Activated CD8-positive, alpha-beta memory T cell treated with anti-CD3 and anti-CD28 coated beads, Interleukin-2, amount 10 ng/mL, durations not matched to agents 7 days and 5 days (primary cell): ENCODE measurements around the gene IGFALS. TPM values are rescaled to one million over a fixed set of nuclear protein-coding genes. Genes with fewer than 3 reads are reported as not detected.

Experiments
- ATAC-seq: fragments of 150-1000 bp; cut with Tn5 transposase; one replicate; pipeline ENCODE4 v1.10.0; 2021; ENCODE audit warnings: moderate library complexity
- CTCF ChIA-PET: fragments of 350-600 bp; sonication (Branson Sonifier 250); formaldehyde crosslinking; loops from one replicate; lab custom pipeline; 2021; ENCODE audit warnings: antibody characterized with exemption; lab: Charles Lee
- DNase-seq: peaks from one replicate; pipeline ENCODE4 v3.0.0-alpha.2; 2020
- H3K27ac Mint-ChIP-seq: one replicate; pipeline ENCODE4 v1.8.0; 2021; ENCODE audit warnings: mild to moderate bottlenecking, mixed read lengths
- H3K27me3 Mint-ChIP-seq: one replicate; pipeline ENCODE4 v1.8.0; 2021; ENCODE audit warnings: mixed read lengths
- H3K36me3 Mint-ChIP-seq: one replicate; pipeline ENCODE4 v1.8.0; 2021; ENCODE audit warnings: mild to moderate bottlenecking, mixed read lengths
- H3K4me1 Mint-ChIP-seq: one replicate; pipeline ENCODE4 v1.8.0; 2021; ENCODE audit warnings: mixed read lengths
- H3K4me3 Mint-ChIP-seq: one replicate; pipeline ENCODE4 v1.8.0; 2021; ENCODE audit warnings: mild to moderate bottlenecking, moderate library complexity, mixed read lengths
- H3K9me3 Mint-ChIP-seq: one replicate; pipeline ENCODE4 v1.8.0; 2022; ENCODE audit warnings: low read depth, mixed read lengths
- total RNA-seq, 2 experiments: library from RNA; stranded (reverse); gene quantifications; one replicate each; pipeline ENCODE4 v1.2.3, GENCODE V29; 2021

Gene IGFALS
- not detected for total RNA-seq

DNA sequence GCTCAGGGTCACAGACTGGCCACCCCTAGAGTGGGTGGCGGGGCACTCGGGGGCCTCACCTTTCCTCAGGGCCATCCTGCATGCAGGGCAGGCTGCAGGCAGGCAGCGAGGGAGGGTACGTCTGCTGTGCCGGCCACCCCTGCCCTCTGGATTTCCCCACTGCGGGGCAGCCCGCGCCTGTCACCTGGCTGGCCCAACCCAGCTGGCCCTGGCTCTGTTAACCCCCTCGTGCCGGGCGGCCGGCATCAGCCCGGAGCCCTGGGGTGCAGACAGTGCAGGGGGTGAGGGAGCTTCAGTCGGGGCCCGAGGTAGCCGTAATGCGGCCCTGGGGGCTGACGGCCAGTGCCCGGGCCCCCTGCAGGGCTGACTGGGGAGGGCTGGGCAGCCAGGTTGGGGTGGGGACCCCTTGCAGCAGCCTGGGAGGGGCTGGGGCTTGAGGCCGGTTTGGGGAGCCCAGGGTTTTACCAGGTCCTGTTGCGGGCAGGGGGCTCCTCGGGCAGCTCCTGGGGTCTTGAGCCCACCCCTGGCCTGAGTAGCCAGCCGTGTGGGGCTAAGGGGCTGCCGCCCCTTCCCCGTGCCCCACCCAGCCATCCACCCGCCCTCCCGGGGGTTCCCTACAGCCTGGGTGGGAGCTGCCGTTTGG, at the start of gene IGFALS:
IGFALS (minus strand) TSS at position 128 of the 643 bp plus-strand sequence; CDS start at position 75, 53 bp downstream.
- no peaks in the 10 kb centered on the region for H3K27me3 Mint-ChIP-seq
- CTCF ChIA-PET = no interaction called here
- H3K27ac Mint-ChIP-seq = no peak within 1 kb of the TSS
- H3K4me3 Mint-ChIP-seq = no peak within 1 kb of the TSS
- H3K9me3 Mint-ChIP-seq = peaks cover 3% of the 10 kb centered on the region
- no peaks in the 10 kb centered on the region for H3K4me1 Mint-ChIP-seq
- peaks cover 2% of the 10 kb centered on the region for H3K36me3 Mint-ChIP-seq
- ATAC-seq (no peak), DNase-seq (no peak)

DNA sequence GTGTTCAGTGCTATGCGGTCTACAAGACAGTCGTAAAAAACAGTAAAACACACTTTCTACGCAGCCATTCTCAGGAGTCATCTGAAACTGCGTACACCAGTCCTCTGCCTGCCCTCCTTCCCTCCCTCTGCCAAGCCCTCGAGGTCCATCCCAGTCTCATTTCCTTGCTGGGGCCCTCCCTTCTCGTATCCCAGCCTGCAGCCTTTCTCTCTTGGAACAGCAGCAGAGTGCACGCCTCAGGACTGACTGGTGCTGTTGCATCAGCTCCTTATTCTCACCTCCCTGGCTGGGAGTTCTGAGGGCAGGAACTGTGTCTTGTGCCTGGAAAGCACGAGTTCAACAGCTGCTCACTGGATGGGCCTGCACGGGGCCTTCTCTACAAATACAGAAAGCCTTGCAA, 46.0 kb upstream of the IGFALS start:
- Mint-ChIP-seq H3K27me3 (no peaks in the 10 kb centered on the region), H3K4me3 (no peak overlapping the region), H3K36me3 (no peaks in the 10 kb centered on the region), H3K27ac (no peak overlapping the region), H3K9me3 (no peaks in the 10 kb centered on the region), H3K4me1 (peaks cover 1% of the 10 kb centered on the region)
- CTCF ChIA-PET = no interaction called here
- no peak for ATAC-seq
- no peak for DNase-seq

DNA sequence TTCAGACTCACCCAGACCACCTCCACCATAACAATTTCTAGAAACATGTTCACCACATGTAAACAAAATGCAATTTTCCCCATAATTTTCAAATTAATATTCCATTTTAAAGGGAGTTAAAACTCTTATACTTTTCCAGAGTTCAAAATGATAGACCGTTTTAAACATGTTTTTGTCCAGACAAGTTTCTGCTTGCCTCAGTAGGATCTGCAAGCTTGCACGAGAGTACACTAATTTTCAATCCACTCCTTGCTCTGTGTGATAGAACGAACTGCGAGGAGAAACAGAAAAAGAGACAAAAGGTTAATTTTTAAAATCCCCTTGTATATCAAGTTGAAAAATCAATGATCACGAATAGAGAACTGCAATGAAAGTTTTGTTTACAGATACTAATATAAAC, 40.6 kb upstream of the IGFALS start:
- H3K4me3 Mint-ChIP-seq = no peak overlapping the region
- CTCF ChIA-PET = interaction anchor here (2.6 kb wide), 1 partner anchor 95 kb away, joined by 6 read pairs; no protein-coding TSS in a partner anchor
- DNase-seq (no peak), ATAC-seq (no peak)
- H3K27me3 Mint-ChIP-seq = no peaks in the 10 kb centered on the region
- H3K36me3 Mint-ChIP-seq = no peaks in the 10 kb centered on the region
- H3K27ac Mint-ChIP-seq = no peak overlapping the region
- no peaks in the 10 kb centered on the region for H3K9me3 Mint-ChIP-seq
- peaks cover 9% of the 10 kb centered on the region for H3K4me1 Mint-ChIP-seq

DNA sequence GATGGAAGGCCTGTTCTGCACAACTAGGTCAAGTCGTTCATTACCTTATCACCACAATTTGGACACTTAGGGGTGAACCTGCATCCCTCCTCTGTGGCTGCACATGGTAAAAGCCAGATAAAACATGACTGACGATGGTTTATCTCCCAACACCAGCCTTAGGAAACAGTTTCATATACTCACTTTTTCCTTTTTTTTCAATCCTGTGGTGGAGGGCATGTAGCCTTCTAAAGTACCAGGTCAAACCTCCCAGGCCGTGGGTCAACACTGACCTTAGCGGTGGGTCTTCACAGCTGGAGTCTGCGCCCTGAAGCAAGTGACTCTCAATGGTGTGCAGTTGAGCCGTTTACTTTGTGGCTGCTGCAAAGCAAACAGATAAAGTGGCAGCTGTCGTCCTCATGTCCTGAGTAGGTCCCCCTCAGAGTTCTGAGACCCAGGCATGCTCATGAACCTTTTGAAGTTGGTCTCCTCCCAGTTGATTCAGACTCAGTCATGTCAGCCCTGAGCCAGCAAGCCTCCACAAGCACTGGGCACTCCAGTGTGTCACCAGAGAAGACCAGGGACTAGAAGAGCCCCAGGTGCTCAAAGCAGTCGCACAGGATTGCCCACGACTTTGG, 39.4 kb upstream of the IGFALS start:
- no peak for DNase-seq
- no peak for ATAC-seq
- Mint-ChIP-seq H3K4me1 (peaks cover 18% of the 10 kb centered on the region), H3K4me3 (no peak overlapping the region), H3K27ac (no peak overlapping the region), H3K27me3 (no peaks in the 10 kb centered on the region), H3K36me3 (no peaks in the 10 kb centered on the region), H3K9me3 (no peaks in the 10 kb centered on the region)
- CTCF ChIA-PET = interaction anchor here (2.6 kb wide), 1 partner anchor 97 kb away, joined by 6 read pairs; no protein-coding TSS in a partner anchor

DNA sequence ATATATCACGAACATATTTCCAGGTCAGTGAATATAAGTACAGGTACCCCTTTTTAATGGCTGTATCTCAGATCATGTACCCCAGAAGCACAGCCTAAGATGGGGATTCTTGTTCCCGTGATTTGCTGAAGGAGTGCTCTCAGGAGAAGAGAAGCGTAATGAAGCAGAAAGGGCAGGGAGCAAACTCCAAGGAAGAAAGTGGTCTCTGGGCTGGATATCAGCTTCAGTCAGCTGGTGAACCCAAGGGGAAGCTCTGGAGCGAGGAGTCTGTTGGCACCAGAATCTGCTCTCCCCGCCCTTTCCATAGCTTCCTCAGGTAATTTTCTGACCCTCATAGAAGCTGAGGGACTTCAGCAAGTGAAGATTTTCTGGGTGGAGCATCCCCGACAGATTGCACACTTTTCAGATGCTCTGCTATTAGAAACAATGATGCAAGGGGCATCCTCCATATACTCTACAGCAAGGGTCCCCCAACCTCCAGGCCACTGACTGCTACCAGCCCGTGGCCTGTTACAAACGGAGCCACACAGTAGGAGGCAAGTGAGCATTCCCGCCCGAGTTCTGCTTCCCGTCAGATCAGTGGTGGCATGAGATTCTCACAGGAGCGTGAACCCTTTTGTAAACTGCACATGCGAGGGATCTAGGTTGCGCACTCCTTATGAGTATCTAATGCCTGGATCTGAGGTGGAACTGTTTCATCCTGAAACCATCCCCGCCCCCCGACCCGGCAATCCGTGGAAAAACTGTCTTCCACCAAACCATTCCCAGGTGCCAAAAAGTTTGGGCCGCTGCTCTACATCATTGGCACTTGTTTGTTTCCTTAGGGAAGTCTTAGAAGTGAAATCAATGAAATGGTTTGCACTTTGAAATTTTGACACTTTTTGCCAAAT, 37.9 kb upstream of the IGFALS start:
- Mint-ChIP-seq H3K27ac (no peak overlapping the region), H3K36me3 (no peaks in the 10 kb centered on the region), H3K27me3 (no peaks in the 10 kb centered on the region), H3K4me3 (no peak overlapping the region), H3K9me3 (no peaks in the 10 kb centered on the region), H3K4me1 (peaks cover 24% of the 10 kb centered on the region)
- DNase-seq = no peak
- ATAC-seq = no peak
- CTCF ChIA-PET = no interaction called here

DNA sequence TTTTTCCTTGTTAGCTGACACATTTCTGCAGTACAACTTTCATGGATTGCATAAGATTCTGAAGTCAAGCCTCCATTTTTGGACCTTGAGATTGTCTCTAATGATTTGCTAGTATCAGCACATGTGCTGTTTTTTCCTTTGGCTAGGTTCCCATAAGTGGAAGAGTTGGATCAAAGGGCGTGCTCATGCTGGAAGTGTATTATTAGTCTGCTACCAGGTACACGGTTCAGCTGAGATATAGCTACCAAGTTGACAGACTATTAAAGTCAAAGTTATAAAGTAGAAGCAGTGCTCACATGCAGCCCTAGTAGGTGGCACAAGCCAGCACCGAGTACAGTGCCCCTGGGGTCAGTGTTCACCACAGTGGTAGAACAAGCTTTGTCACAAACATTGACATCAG, 36.7 kb upstream of the IGFALS start:
- DNase-seq = no peak
- H3K27ac Mint-ChIP-seq = no peak overlapping the region
- CTCF ChIA-PET = no interaction called here
- no peaks in the 10 kb centered on the region for H3K9me3 Mint-ChIP-seq
- no peaks in the 10 kb centered on the region for H3K36me3 Mint-ChIP-seq
- peaks cover 31% of the 10 kb centered on the region for H3K4me1 Mint-ChIP-seq
- ATAC-seq = no peak
- H3K4me3 Mint-ChIP-seq = no peak overlapping the region
- H3K27me3 Mint-ChIP-seq = no peaks in the 10 kb centered on the region

DNA sequence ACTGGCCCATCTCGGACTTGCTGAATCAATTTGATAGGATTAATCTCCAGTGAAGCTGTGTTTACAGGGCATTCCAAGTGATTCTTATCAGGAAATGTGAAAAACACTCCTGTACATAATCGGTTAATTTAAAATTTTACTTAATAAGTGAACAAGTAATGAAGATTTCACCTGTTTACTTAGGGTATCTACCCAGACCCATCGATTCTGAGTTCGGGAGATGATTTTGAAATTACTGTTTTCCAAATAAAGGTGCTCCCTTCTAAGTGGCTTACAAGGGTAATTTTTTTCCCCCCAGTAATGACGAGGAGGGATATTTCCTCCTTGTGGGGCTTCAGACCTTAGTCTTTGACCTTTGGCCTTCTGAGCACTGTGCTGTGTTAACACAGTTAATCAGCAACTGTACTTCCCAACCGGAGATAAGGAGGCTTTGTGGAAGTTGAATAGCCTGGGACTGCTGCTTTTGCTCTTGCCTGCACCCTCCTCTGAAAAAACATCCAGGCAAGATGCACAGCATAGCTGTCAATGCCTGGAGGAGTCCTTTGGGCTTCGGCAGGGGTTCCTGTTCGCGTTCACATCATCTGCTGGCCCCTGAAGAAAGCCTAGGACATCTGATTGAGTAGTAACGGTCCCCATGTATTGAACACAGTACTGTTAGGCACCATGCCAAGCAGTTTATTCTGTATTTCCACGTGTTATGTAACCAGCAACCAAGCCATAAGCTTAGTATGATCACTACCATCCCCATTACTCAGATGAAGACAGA, 35.3 kb upstream of the IGFALS start:
- H3K4me3 Mint-ChIP-seq = peak overlapping the region; percentile 43
- peaks cover 38% of the 10 kb centered on the region for H3K4me1 Mint-ChIP-seq
- no peaks in the 10 kb centered on the region for H3K9me3 Mint-ChIP-seq
- DNase-seq (no peak), ATAC-seq (no peak)
- no peaks in the 10 kb centered on the region for H3K36me3 Mint-ChIP-seq
- no peak overlapping the region for H3K27ac Mint-ChIP-seq
- no peaks in the 10 kb centered on the region for H3K27me3 Mint-ChIP-seq
- CTCF ChIA-PET = no interaction called here

DNA sequence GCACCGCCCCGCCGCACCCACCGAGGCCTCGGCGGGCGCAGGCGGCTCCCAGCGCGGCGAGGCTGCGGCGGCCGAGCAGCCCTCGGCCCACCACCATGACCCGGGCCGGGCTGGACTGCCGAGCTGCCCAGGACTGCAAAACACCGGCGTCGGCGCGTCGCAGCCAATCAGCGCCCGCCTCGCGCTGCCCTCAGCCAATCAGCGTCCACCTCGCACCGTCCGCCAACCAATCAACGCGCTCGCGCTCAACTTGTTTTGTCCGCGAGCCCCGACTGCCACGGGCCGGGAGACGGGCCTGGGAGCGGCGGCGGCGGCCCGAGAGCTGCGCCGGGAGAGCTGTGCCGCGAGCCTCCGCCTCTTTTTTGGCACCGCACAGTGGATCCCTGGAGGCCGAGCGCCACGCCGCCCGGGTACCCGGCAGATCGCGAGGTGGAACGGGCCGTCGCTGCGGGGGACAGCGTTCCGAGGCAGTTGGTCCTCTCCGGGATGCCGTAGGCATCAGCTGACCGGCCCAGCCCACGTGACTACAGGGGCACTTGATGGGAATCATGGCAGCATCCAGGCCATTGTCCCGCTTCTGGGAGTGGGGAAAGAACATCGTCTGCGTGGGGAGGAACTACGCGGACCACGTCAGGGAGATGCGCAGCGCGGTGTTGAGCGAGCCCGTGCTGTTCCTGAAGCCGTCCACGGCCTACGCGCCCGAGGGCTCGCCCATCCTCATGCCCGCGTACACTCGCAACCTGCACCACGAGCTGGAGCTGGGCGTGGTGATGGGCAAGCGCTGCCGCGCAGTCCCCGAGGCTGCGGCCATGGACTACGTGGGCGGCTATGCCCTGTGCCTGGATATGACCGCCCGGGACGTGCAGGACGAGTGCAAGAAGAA, 33.4 kb upstream of the IGFALS start, which contains the start of the genes FAHD1 and HAGH:
FAHD1 (plus strand) TSS at position 516 of the 883 bp plus-strand sequence; CDS start at position 549, 33 bp downstream.
HAGH (minus strand) TSS at position 135 of the 883 bp plus-strand sequence; CDS start at position 97, 38 bp downstream.
- DNase-seq (peak; percentile 92), ATAC-seq (peak; percentile 90)
- H3K27ac Mint-ChIP-seq = peak within 1 kb of the TSS; percentile 85
- peaks cover 43% of the 10 kb centered on the region for H3K4me1 Mint-ChIP-seq
- H3K36me3 Mint-ChIP-seq = no peaks in the 10 kb centered on the region
- H3K4me3 Mint-ChIP-seq = peak within 1 kb of the TSS; percentile 88
- CTCF ChIA-PET = interaction anchor here (0.6 to 1.5 kb wide), 4 partner anchors 44 to 121 kb away, joined by 3 to 7 read pairs (median 6); partner anchors contain the start of genes MAPK8IP3, NUBP2 and SPSB3
- H3K27me3 Mint-ChIP-seq = no peaks in the 10 kb centered on the region
- no peaks in the 10 kb centered on the region for H3K9me3 Mint-ChIP-seq

DNA sequence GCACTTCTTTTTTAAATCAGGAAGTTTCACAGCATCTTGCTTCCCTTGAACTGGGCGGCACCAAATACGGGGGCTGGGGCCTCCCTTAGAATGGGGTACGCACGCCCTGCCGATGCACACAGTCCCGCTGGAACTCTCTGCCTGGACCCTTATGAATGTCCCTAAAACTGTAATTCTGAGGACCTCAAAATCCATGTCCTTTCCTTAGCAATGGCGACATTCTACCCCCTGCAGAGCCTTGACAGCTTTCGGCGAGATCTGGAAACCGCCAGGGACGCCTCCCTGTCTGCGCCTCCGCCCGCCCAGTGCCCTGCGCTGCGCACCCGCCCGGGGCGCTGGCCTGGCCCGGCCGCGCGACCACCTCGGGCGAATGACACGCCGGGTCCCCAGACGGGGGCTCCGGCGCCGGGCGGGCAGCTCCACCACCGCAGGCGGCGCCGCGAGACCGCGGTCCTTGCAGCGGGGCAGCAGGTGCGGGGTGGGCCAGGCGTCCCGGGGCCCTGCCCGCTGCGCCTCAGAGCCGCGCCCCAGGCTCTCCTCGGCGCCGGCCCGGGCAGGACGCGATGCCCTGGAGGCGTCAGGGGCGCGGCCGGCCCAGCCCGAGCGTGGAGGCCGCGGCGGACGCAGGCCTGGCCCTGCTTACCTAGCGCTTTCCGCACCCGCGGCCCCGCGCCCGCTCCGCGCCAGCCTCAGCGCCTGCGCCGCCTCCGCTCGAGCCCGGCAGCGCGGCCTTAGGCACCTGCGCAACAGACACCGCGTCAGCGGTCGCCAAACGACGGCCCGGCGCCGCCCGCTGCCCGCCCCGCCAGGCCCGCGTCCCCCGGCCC, 32.6 kb upstream of the IGFALS start:
- CTCF ChIA-PET = interaction anchor here (1.4 to 2.8 kb wide), 2 partner anchors 44 kb away, joined by 7 to 11 read pairs; partner anchors contain the start of genes NUBP2 and SPSB3
- peaks cover 43% of the 10 kb centered on the region for H3K4me1 Mint-ChIP-seq
- H3K27me3 Mint-ChIP-seq = no peaks in the 10 kb centered on the region
- DNase-seq (peak; percentile 78), ATAC-seq (peak; percentile 72)
- no peaks in the 10 kb centered on the region for H3K36me3 Mint-ChIP-seq
- peak overlapping the region; percentile 47 for H3K27ac Mint-ChIP-seq
- H3K4me3 Mint-ChIP-seq = peak overlapping the region; percentile 79
- no peaks in the 10 kb centered on the region for H3K9me3 Mint-ChIP-seq

DNA sequence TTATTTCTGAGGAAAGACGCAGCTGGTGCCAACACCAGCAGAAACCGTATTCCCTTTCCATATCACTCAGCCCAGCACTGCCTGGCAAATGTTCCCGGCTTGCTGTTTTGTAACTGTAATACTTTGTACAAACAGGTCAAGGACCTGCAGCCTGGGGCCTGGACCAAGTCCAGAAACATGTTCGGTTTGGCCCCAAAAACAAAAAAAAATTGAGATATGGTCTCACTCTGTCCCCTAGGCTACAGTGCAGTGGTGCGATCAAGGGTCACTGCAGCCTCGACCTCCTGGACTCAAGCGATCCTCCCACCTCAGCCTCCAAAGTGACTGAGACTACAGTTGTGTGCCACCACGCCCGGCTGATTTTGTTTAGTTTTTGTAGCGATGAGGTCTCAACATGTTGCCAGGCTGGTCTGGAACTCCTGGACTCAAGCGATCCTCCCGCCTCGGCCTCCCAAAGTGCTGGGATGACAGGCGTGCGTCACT, 31.9 kb upstream of the IGFALS start:
- DNase-seq = no peak
- no peak for ATAC-seq
- Mint-ChIP-seq H3K27me3 (no peaks in the 10 kb centered on the region), H3K36me3 (no peaks in the 10 kb centered on the region), H3K27ac (peak overlapping the region; percentile 47), H3K4me1 (peaks cover 41% of the 10 kb centered on the region), H3K4me3 (peak overlapping the region; percentile 79), H3K9me3 (no peaks in the 10 kb centered on the region)
- CTCF ChIA-PET = interaction anchor here (2.8 kb wide), 1 partner anchor 43 kb away, joined by 11 read pairs; the partner anchor contains the start of genes NUBP2 and SPSB3

DNA sequence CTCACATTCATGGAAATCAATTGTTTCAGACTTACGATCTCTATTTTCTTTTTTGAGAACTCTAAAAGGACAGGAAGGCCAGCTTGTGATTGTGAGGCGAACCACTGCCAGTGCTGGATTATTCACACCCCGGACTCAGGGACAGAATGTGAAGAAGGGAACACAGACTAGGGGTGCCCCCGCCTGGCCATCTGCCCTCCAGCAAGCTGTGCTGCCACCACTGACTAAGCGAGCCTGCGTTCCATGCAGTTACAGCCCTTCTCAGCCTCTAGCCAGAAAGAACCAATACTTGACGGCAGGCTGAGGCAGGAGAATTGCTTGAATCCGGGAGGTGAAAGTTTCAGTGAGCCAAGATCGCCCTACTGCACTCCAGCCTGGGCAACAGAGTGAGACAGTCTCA, 30.3 kb upstream of the IGFALS start:
- no peaks in the 10 kb centered on the region for H3K27me3 Mint-ChIP-seq
- DNase-seq (peak; percentile 50), ATAC-seq (no peak)
- no peak overlapping the region for H3K27ac Mint-ChIP-seq
- no peak overlapping the region for H3K4me3 Mint-ChIP-seq
- H3K4me1 Mint-ChIP-seq = peaks cover 32% of the 10 kb centered on the region
- H3K36me3 Mint-ChIP-seq = no peaks in the 10 kb centered on the region
- CTCF ChIA-PET = interaction anchor here (1.1 to 2.8 kb wide), 5 partner anchors 9 to 52 kb away, joined by 3 to 11 read pairs (median 3); partner anchors contain the start of genes EME2, MRPS34, NUBP2 and SPSB3
- no peaks in the 10 kb centered on the region for H3K9me3 Mint-ChIP-seq
